Liver (tissue), 3 donors: Measurements from ENCODE around the gene KARS1.

ENCODE experiments used
- CTCF ChIP-seq: fragments of 150-350 bp; IDR thresholded peaks from 2 replicates; pipeline ENCODE4 v1.5.1; 2017; ENCODE audit warnings: improper control_type of control experiment, low read depth, low read length; ENCODE audit not compliant: missing input control
- RXRA ChIP-seq, 2 donors: IDR thresholded peaks; 2 replicates each; pipeline ENCODE4 v1.6.1; 2017 to 2018; ENCODE audit warnings: antibody characterized with exemption in 2 of 2, mild to moderate bottlenecking in 1 of 2
- TAF1 ChIP-seq: conservative IDR thresholded peaks from 2 replicates; pipeline ENCODE4 v1.6.1; 2016; ENCODE audit warnings: antibody characterized with exemption, mild to moderate bottlenecking
- ZBTB33 ChIP-seq: IDR thresholded peaks from 2 replicates; pipeline ENCODE4 v1.6.1; 2016; ENCODE audit warnings: antibody characterized with exemption
- TF ChIP-seq, protein P1 (sequence below): IDR thresholded peaks from 2 replicates; pipeline ENCODE4 v1.6.1; 2016; ENCODE audit warnings: antibody characterized with exemption
- TF ChIP-seq, protein P2 (sequence below): IDR thresholded peaks from 2 replicates; pipeline ENCODE4 v1.6.1; 2016; ENCODE audit warnings: antibody characterized with exemption, mild to moderate bottlenecking
- donor health status: healthy.
- donor health status: healthy.

- TF ChIP-seq CTCF (no peak), RXRA (IDR thresholded peaks at IDR 0.05) (no peak), TAF1 (no peak), ZBTB33 (no peak)
- TF ChIP-seq, protein P1, sequence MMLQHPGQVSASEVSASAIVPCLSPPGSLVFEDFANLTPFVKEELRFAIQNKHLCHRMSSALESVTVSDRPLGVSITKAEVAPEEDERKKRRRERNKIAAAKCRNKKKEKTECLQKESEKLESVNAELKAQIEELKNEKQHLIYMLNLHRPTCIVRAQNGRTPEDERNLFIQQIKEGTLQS, result no peak
- TF ChIP-seq, protein P2, sequence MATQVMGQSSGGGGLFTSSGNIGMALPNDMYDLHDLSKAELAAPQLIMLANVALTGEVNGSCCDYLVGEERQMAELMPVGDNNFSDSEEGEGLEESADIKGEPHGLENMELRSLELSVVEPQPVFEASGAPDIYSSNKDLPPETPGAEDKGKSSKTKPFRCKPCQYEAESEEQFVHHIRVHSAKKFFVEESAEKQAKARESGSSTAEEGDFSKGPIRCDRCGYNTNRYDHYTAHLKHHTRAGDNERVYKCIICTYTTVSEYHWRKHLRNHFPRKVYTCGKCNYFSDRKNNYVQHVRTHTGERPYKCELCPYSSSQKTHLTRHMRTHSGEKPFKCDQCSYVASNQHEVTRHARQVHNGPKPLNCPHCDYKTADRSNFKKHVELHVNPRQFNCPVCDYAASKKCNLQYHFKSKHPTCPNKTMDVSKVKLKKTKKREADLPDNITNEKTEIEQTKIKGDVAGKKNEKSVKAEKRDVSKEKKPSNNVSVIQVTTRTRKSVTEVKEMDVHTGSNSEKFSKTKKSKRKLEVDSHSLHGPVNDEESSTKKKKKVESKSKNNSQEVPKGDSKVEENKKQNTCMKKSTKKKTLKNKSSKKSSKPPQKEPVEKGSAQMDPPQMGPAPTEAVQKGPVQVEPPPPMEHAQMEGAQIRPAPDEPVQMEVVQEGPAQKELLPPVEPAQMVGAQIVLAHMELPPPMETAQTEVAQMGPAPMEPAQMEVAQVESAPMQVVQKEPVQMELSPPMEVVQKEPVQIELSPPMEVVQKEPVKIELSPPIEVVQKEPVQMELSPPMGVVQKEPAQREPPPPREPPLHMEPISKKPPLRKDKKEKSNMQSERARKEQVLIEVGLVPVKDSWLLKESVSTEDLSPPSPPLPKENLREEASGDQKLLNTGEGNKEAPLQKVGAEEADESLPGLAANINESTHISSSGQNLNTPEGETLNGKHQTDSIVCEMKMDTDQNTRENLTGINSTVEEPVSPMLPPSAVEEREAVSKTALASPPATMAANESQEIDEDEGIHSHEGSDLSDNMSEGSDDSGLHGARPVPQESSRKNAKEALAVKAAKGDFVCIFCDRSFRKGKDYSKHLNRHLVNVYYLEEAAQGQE, result no peak
Measured at GRCh38 chr16:75616521-75617010, 30.9 kb downstream of the KARS1 start.
